Measurements from ENCODE around the gene PDS5A. TPM values are rescaled to one million over a fixed set of nuclear protein-coding genes. Genes with fewer than 3 reads are reported as not detected.
A peak's percentile ranks its signal among the peaks of the same experiment; 100 is the strongest.

Gene PDS5A
- total RNA-seq, 4 donors from 2014 or later, result 61.0 to 78.1 (median 61.5) TPM

GRCh38 chr4:39834269-39834668, 143.4 kb downstream of the PDS5A start:
- TF ChIP-seq EP300 (IDR thresholded peaks at IDR 0.05), result no peak
- no peak for TF ChIP-seq CTCF (IDR thresholded peaks at IDR 0.05)
- TF ChIP-seq POLR2A (IDR thresholded peaks at IDR 0.05), result no peak
- WGBS, 2 donors, result 87 to 91% methylated on average over 1 of the region's 1 CpG

GRCh38 chr4:39825741-39826231, 151.9 kb downstream of the PDS5A start:
- DNase-seq (ENCODE audit: low spot score in 2 of 2), result no peak
- no peak overlapping the region for H3K4me3 ChIP-seq
- no peaks in the 10 kb centered on the region for H3K27me3 ChIP-seq
- H3K27ac ChIP-seq, result no peak overlapping the region
- H3K36me3 ChIP-seq, result peaks cover 0 to 46% (median 3%) of the 10 kb centered on the region in 3 donors
- no peaks in the 10 kb centered on the region for H3K9me3 ChIP-seq
- WGBS, 2 donors, result 72 to 74% methylated on average over 7 of the region's 7 CpGs
- peaks cover 0 to 4% (median 0%) of the 10 kb centered on the region in 4 donors for H3K4me1 ChIP-seq
- TF ChIP-seq CTCF (IDR thresholded peaks at IDR 0.05) (no peak), EP300 (IDR thresholded peaks at IDR 0.05) (no peak), POLR2A (IDR thresholded peaks at IDR 0.05) (no peak)

More at GRCh38 chr4:39834269-39834668, 143.4 kb downstream of the PDS5A start:
- Histone ChIP-seq H3K4me1 (no peaks in the 10 kb centered on the region), H3K36me3 (peaks cover 6 to 96% (median 23%) of the 10 kb centered on the region in 3 donors), H3K4me3 (no peak overlapping the region), H3K27me3 (no peaks in the 10 kb centered on the region), H3K27ac (no peak overlapping the region), H3K9me3 (no peaks in the 10 kb centered on the region)
- DNase-seq (ENCODE audit: low spot score in 2 of 2), result no peak

DNA sequence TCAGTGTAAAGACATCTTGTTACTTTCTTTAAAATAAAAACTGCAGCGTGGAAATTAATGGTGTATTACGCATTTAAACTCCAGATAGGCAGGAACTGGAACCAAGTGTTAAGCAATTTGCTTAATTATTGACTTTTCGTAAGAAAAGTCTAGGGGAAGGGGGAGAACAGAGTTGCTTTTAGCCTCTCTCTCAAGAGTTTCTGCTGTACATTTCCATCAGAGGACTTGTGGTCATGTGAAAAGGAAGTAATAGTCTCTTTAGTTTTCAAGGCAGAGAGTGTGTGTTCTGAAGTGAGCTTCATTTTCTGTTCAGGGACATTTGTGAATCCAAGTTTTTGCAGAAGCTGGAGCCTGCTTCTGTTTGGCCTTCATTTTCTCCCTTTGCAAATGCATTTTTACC, 152.6 kb downstream of the PDS5A start:
- H3K27me3 ChIP-seq, result no peaks in the 10 kb centered on the region
- WGBS, 2 donors, result 87 to 88% methylated on average over 3 of the region's 3 CpGs
- H3K27ac ChIP-seq, result no peak overlapping the region
- no peak overlapping the region for H3K4me3 ChIP-seq
- TF ChIP-seq CTCF (IDR thresholded peaks at IDR 0.05) (no peak), POLR2A (IDR thresholded peaks at IDR 0.05) (no peak), EP300 (IDR thresholded peaks at IDR 0.05) (no peak)
- no peaks in the 10 kb centered on the region for H3K9me3 ChIP-seq
- peaks cover 0 to 4% (median 0%) of the 10 kb centered on the region in 4 donors for H3K4me1 ChIP-seq
- peaks cover 0 to 39% (median 0%) of the 10 kb centered on the region in 3 donors for H3K36me3 ChIP-seq
- DNase-seq (ENCODE audit: low spot score in 2 of 2), result no peak

DNA sequence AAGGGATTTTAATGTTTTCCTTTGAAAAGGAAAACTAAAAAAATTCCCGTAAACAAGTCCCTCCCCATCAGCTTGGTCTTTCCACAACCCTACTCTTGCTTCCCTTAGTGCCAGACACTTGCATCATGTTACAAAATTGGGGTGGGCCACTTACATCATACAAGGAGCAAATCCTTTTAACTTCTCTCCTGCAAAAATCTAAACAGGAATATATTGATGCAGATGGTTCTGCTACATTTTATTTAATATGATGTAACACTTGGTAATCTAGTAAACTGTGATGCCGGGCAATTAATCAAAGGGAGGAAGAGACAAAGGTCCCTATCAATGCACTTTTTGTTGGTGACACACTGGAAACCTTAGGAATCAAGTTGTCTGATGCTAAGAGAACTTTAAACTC, 154.5 kb downstream of the PDS5A start:
- Histone ChIP-seq H3K27me3 (no peaks in the 10 kb centered on the region), H3K4me3 (no peak overlapping the region), H3K36me3 (peaks cover 0 to 21% (median 0%) of the 10 kb centered on the region in 3 donors), H3K9me3 (no peaks in the 10 kb centered on the region), H3K4me1 (peaks cover 0 to 4% (median 0%) of the 10 kb centered on the region in 4 donors), H3K27ac (no peak overlapping the region)
- TF ChIP-seq CTCF (IDR thresholded peaks at IDR 0.05) (no peak), POLR2A (IDR thresholded peaks at IDR 0.05) (no peak), EP300 (IDR thresholded peaks at IDR 0.05) (no peak)
- 37 to 57% methylated on average over 2 of the region's 2 CpGs for WGBS, 2 donors
- DNase-seq (ENCODE audit: low spot score in 2 of 2), result peak in 1 of 2 donors; percentile 22

- no peaks in the 10 kb centered on the region for H3K27me3 ChIP-seq
Observed at GRCh38 chr4:39822662-39823061, 155.0 kb downstream of the PDS5A start.

More at GRCh38 chr4:39822662-39823061, 155.0 kb downstream of the PDS5A start:
- no peak overlapping the region for H3K4me3 ChIP-seq
- TF ChIP-seq POLR2A (IDR thresholded peaks at IDR 0.05) (no peak), CTCF (IDR thresholded peaks at IDR 0.05) (no peak), EP300 (IDR thresholded peaks at IDR 0.05) (no peak)
- no peak overlapping the region for H3K27ac ChIP-seq
- H3K9me3 ChIP-seq, result no peaks in the 10 kb centered on the region
- peaks cover 0 to 4% (median 0%) of the 10 kb centered on the region in 4 donors for H3K4me1 ChIP-seq
- no peak for DNase-seq (ENCODE audit: low spot score in 2 of 2)
- peaks cover 0 to 21% (median 0%) of the 10 kb centered on the region in 3 donors for H3K36me3 ChIP-seq

Measured in tibial nerve (tissue), 4 donors.